ENCODE results near the gene C13orf46. TPM values are rescaled to one million over a fixed set of nuclear protein-coding genes. Genes with fewer than 3 reads are reported as not detected.

Gene C13orf46
- total and polyA plus RNA-seq, 10 of the 15 experiments (the other 5 are each of a cell fraction or from before 2014, with no cell fraction given), result 0.01 to 0.18 (median 0.09) TPM; not detected in 6

DNA sequence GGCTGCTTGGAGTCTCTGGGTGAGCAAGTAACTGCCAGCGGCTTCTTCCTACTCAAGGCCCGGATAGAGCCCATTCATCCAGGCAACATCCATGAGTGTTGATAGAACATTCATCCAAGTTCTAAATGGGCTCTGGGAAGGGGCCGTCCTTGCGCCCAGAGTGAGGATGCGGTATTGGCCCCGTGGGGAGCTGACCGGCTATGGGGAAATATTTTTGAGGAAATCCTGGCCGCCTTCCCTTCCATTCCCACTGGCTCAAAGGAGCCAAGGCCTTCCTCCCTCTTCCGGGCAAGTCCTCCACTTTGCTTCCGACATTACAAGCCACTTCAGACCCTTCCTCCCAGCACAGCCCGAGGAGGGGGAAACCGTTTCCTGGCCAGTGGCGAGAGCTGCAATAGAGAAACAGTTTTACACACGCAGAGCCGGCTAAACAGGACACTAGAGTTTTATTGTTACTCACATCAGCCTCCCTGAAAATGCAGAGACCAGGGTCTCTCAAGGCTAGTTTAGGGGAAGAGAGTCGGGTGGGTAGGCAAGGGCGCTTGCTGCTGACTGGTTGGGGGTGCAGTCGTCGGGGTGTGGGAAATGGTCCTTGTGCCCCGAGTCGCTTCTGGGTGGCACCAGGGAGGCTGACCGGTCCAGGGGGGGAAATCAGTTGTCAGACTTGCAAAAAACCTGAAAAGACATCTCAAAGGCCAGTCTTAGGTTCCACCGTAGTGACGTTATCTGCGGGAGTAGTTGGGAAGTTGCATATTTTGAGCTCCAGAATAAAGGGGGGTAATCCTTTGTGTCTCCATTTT lies 37.5 kb downstream of the C13orf46 start (continued):
- TF ChIP-seq, protein P1, sequence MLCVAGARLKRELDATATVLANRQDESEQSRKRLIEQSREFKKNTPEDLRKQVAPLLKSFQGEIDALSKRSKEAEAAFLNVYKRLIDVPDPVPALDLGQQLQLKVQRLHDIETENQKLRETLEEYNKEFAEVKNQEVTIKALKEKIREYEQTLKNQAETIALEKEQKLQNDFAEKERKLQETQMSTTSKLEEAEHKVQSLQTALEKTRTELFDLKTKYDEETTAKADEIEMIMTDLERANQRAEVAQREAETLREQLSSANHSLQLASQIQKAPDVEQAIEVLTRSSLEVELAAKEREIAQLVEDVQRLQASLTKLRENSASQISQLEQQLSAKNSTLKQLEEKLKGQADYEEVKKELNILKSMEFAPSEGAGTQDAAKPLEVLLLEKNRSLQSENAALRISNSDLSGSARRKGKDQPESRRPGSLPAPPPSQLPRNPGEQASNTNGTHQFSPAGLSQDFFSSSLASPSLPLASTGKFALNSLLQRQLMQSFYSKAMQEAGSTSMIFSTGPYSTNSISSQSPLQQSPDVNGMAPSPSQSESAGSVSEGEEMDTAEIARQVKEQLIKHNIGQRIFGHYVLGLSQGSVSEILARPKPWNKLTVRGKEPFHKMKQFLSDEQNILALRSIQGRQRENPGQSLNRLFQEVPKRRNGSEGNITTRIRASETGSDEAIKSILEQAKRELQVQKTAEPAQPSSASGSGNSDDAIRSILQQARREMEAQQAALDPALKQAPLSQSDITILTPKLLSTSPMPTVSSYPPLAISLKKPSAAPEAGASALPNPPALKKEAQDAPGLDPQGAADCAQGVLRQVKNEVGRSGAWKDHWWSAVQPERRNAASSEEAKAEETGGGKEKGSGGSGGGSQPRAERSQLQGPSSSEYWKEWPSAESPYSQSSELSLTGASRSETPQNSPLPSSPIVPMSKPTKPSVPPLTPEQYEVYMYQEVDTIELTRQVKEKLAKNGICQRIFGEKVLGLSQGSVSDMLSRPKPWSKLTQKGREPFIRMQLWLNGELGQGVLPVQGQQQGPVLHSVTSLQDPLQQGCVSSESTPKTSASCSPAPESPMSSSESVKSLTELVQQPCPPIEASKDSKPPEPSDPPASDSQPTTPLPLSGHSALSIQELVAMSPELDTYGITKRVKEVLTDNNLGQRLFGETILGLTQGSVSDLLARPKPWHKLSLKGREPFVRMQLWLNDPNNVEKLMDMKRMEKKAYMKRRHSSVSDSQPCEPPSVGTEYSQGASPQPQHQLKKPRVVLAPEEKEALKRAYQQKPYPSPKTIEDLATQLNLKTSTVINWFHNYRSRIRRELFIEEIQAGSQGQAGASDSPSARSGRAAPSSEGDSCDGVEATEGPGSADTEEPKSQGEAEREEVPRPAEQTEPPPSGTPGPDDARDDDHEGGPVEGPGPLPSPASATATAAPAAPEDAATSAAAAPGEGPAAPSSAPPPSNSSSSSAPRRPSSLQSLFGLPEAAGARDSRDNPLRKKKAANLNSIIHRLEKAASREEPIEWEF (IDR thresholded peaks at IDR 0.05; ENCODE audit: insufficient replicate concordance, low read depth, low read length), result no peak

- BruUV-seq (replicated peaks), result no TSS peak
- ChIA-PET POLR2A (no interaction called here), RAD21 (ENCODE audit: unreplicated experiment) (no interaction called here), SMC1A (ENCODE audit: uncharacterized antibody, unreplicated experiment) (no interaction called here), CTCF (no interaction called here)
- DNase-seq (ENCODE audit: low read depth, low spot score) (no peak), FAIRE-seq (no peak), ATAC-seq (no peak)
- Histone ChIP-seq H3K4me1 (ENCODE audit: control insufficient read depth, insufficient read depth, low read length) (peaks cover 16% of the 10 kb centered on the region), H2AFZ (ENCODE audit: control insufficient read depth, low read depth, low read length) (no peak overlapping the region), H3K9me3 (replicated peaks; ENCODE audit: control insufficient read depth, insufficient read depth, low read length) (no peaks in the 10 kb centered on the region; the same call in 2 of the 3 replicates), H3K9ac (ENCODE audit: control insufficient read depth, insufficient read depth, low read length) (no peak overlapping the region), H3K27me3 (replicated peaks in 1 of 2; ENCODE audit: control insufficient read depth in 2 of 2, insufficient read depth in 2 of 2, low read length in 1 of 2) (peaks cover 0 to 2% of the 10 kb centered on the region in 2 experiments; a peak in 2 of 4 replicates), H4K20me1 (ENCODE audit: control insufficient read depth, insufficient read depth) (no peaks in the 10 kb centered on the region), H3K27ac (ENCODE audit: control insufficient read depth, insufficient read depth) (no peak overlapping the region), H3K79me2 (ENCODE audit: control insufficient read depth, insufficient read depth, low read length) (no peaks in the 10 kb centered on the region), H3K36me3 (ENCODE audit: control insufficient read depth in 2 of 2, insufficient read depth in 2 of 2, low read length in 1 of 2) (no peaks in the 10 kb centered on the region), H3K4me2 (ENCODE audit: control insufficient read depth, insufficient read depth) (no peak overlapping the region), H3K4me3 (no peak overlapping the region)
- intact Hi-C loops (cut with micrococcal nuclease; ENCODE audit: unreplicated experiment), result no loop called here
- in situ Hi-C loops (cut with MboI), result no loop called here
- 37% methylated on average over 21 of the region's 21 CpGs for WGBS (ENCODE audit: insufficient coverage, insufficient replicate concordance, low lambda C conversion rate, missing lambda C conversion rate)
- no peak for TF ChIP-seq ETV6 (conservative IDR thresholded peaks at IDR 0.05 in 1 of 2, IDR thresholded peaks at IDR 0.05 in 1 of 2; ENCODE audit: borderline replicate concordance in 1 of 2, low read depth in 1 of 2)
- TF ChIP-seq CHD4 (IDR thresholded peaks at IDR 0.05), result no peak
- TF ChIP-seq SUZ12 (IDR thresholded peaks at IDR 0.05; ENCODE audit: unreplicated experiment), result no peak
- no peak for TF ChIP-seq RFX5 (IDR thresholded peaks at IDR 0.05; ENCODE audit: low read depth, low read length)
- no peak for TF ChIP-seq CHD1 (IDR thresholded peaks at IDR 0.05; ENCODE audit: low read depth, low read length)
- TF ChIP-seq RAD51 (IDR thresholded peaks at IDR 0.05), result no peak
- no peak for TF ChIP-seq KLF5 (IDR thresholded peaks at IDR 0.05; ENCODE audit: partially characterized antibody)
- no peak for TF ChIP-seq ZSCAN29 (IDR thresholded peaks at IDR 0.05)
- TF ChIP-seq POLR2A (IDR thresholded peaks at IDR 0.05; ENCODE audit: low read depth, low read length), result no peak
- TF ChIP-seq, protein P1 (IDR thresholded peaks at IDR 0.05; ENCODE audit: insufficient replicate concordance, low read depth, low read length), result no peak
Observed at GRCh38 chr13:113935001-113935844, 38.7 kb downstream of the C13orf46 start.
